Sigmoid colon (tissue), 4 donors: ENCODE measurements around the gene NR6A1.

Experiments
- EP300 ChIP-seq, 4 donors: sonication (generic); formaldehyde crosslinking; IDR thresholded peaks; one replicate each; pipeline ENCODE4 v1.6.1; 2017; ENCODE audit warnings: antibody characterized with exemption in 4 of 4
- POLR2AphosphoS5 ChIP-seq, 4 donors: sonication (generic); formaldehyde crosslinking; IDR thresholded peaks; one replicate each; pipeline ENCODE4 v1.6.1; 2017; ENCODE audit warnings: antibody characterized with exemption in 4 of 4
- TF ChIP-seq, protein P1 (sequence below), 4 experiments: fragments of 450-650 bp in 3 of 4; fragments of 200-600 bp in 1 of 4; IDR thresholded peaks; one replicate each; pipeline ENCODE4 v1.5.1; 2016 to 2019; ENCODE audit warnings: antibody characterized with exemption in 4 of 4, mild to moderate bottlenecking in 3 of 4, moderate library complexity in 2 of 4

DNA sequence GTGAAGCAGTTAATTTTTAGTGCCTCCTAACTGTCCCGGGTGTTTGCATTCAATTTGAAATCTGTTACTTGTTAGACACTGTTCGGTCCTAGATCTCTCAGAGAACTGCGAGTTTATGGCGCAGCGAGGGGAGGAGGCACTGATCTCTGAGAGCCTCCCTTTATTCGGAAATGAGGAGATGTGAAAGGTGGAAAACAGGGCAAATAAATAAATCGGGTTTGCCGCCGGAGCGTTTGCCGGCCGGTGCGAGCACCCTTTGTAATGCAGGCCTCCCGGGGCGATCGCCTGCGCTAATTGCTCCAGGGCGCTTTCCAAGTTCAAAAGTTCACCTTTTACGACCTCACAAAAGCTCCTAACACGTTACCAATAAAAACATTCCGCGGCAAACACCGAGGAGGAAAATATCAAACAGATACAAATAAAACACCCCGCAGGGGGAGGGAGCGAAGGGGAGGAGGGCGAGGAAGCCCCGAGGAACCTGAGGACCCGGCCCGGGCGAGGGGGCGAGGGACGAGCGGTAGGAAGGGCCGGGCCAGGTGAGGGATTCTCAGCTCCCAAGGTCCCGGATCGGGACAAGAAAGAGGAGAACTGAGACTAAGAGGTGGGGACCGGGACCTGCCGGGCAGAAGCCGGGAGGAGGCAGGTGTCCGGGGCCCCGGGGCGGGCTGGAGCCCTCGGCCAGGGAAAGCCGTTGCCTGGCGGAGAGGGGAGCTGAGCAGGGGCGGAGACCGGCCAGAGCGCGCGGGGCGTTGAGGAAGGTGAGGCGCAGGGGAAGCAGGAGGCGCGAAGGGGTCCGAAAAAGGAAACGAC is 1.4 kb downstream of the NR6A1 start:
- TF ChIP-seq POLR2AphosphoS5 (IDR thresholded peaks at IDR 0.05), result peak in 3 of 4 donors; percentile 17 to 24 (median 22)
- TF ChIP-seq EP300 (IDR thresholded peaks at IDR 0.05), result no peak
- TF ChIP-seq, protein P1, sequence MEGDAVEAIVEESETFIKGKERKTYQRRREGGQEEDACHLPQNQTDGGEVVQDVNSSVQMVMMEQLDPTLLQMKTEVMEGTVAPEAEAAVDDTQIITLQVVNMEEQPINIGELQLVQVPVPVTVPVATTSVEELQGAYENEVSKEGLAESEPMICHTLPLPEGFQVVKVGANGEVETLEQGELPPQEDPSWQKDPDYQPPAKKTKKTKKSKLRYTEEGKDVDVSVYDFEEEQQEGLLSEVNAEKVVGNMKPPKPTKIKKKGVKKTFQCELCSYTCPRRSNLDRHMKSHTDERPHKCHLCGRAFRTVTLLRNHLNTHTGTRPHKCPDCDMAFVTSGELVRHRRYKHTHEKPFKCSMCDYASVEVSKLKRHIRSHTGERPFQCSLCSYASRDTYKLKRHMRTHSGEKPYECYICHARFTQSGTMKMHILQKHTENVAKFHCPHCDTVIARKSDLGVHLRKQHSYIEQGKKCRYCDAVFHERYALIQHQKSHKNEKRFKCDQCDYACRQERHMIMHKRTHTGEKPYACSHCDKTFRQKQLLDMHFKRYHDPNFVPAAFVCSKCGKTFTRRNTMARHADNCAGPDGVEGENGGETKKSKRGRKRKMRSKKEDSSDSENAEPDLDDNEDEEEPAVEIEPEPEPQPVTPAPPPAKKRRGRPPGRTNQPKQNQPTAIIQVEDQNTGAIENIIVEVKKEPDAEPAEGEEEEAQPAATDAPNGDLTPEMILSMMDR (IDR thresholded peaks at IDR 0.05), result no peak
